GM18507 (cell line): ENCODE results near the gene CDKN2AIPNL.
"Not testable (repeated sequence)": the region's sequence is repeated elsewhere in the genome, so short reads cannot be mapped to it uniquely, and the experiment has no call there.

ENCODE experiments used
- DNase-seq: peaks from one replicate; pipeline ENCODE4 v3.0.0; 2011; ENCODE audit warnings: low read depth; ENCODE audit not compliant: insufficient read length; ENCODE audit errors: extremely low spot score
- FAIRE-seq: peaks from 2 replicates; lab custom pipeline; 2011; peaks lifted over from hg19 to GRCh38; lab: Jason Lieb, UNC

The CDKN2AIPNL gene

DNA sequence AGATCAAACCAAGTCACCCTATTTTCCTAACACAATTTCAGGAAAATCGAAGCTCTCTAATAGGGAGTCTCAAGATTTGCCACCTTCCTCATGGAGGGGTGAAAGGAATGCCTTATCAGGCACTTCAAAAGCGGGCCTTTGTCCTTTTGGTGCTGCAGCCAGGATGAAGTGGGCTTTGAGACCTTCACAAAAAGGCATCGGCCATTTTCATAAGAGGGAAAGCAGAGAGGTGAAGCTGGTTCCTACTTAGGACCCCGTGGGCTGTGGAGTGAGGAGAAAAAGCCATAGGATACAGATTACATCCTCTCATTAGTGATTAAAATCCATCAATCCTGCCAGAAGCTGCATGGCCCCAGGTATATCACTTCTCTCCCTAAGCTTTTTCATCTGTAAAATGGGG lies 859 bp downstream of the CDKN2AIPNL start:
- DNase-seq (no peak), FAIRE-seq (no peak)

DNA sequence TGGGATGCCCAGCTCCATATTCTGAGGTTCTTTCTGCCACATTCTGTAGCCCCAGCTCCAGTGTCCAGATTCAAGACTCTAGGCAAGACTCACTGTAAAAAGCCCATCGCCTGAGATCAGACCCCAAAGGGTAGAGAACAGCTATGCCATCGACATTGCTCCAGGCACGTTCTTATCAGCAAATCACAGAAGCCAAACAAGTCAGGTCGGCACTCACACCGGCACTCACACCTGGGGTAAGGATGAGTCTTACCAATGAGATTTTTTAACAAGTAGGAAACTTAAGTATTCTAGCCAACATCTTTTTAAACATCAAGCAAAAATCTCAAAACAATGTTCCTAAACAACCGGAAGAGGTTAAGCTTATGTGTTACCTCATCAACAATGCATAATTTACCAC lies 2.4 kb downstream of the CDKN2AIPNL start:
- DNase-seq (no peak), FAIRE-seq (no peak)

DNA sequence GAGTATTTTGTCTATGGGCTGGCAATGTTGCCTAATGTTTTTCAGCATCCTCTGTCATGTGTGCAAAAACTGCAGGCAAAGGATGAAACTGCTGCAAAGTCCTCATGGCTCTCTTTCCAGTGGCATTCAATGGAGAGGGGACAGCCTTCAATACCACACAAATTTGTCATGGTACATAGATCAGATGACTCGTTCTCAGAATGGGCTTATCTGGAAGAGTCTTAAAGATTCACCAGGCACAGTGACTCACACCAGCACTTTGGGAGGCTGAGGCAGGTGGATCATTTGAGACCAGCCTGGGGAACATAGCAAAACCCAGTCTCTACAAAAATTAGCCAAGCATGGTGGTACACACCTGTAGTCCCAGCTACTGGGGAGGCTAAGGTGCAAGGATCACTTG lies 5.3 kb downstream of the CDKN2AIPNL start:
- DNase-seq (no peak), FAIRE-seq (no peak)

DNA sequence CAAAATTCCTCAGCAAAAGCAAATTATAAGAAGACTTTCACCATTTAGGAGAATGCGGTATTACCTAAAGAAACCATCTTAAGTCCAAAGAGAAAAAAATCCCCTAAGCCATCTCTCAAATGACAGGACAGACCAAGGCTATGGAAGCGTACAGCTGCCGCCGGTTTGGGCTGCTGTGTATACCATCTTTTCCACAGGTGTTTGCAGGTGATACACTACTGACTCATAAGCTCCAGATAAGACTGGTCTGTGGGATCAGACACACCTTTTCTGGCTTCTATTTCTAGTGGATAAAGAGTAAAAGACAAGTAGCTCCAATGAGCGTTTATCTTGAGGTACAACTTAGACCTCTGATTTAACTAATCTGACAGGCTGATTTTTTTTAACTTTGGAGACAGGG lies 7.7 kb downstream of the CDKN2AIPNL start:
- FAIRE-seq (no peak), DNase-seq (no peak)

DNA sequence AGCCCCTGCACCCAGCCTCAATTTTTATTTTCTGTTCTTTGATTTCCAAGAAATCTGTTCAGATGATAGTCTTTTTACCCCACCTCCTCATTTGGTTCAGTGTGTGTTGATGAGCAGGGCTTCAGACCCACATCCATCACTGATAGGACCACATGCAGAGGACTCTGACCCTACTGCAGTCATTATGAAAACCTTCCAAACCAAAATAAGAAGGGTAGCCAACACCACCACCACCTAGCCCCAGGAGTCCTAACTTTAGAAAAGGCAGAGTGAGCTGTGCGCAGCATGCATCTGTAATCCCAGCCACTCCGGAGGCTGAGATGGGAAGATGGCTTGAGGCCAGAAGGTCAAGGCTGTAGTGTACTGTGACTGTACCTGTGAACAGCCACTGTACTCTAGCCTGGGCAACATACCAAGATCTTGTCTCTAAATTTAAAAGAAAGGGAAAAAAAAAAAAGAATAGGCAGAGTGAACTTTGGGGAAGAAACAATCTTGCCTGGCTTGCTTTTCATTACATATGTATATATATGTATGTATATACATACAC lies 13.0 kb downstream of the CDKN2AIPNL start:
- FAIRE-seq: no peak

DNA sequence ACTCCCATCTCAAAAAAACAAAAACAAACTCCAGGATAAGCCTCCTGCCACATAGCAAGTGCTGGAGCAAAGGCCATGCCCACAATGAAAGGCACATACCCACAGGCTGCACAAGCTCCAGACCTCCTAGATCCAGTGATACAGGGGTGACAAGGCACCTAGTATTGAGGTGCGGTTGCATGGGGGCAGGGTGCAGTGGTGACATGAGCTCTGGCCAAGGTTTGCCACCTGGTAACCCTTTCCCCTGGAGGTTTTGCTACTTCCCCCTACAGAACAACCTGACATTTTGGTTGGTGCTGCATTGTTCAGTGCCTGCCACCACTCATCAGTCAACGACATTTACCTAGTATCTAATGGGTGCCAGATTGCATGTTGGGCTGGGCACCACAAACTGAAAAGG lies 14.5 kb downstream of the CDKN2AIPNL start:
- FAIRE-seq: no peak
- DNase-seq: no peak

More for the DNA sequence above, 13.0 kb downstream of the CDKN2AIPNL start:
- DNase-seq: no peak

DNA sequence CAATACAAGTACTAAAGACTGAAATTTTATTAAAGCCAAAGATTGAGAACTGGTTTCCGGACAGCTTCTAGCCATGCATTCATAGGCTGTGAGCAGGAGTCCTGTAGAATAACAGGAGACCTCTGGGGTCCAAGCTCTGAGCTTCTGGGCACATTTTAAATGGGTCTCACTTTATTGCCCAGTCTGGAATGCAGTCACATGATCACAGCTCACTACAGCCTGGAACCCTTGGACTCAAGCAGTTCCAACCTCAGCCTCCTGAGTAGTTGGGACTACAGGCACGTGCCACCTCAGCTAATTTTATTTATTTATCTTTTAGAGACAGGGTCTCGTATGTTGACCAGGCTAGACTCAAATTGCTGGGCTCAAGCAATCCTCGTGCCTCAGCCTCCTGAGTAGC lies 15.4 kb downstream of the CDKN2AIPNL start:
- FAIRE-seq (no peak), DNase-seq (no peak)

DNA sequence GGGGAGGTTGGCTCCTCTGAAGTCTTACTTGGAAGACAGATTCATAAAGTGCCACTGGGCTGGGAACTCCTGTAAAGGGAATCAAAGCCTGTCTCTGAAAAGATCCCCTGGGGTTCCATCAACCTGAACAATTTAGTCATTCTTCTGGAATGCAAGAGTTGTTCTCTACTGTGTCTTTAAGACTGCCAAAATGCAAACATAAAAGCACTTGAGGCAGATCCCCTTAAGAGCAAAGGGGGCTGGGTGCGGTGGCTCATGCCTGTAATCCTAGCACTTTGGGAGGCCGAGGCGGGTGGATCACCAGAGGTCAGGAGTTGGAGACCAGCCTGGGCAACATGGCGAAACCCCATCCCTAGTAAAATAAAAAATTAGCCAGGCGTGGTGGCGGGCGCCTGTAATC lies 16.7 kb downstream of the CDKN2AIPNL start:
- DNase-seq (no peak), FAIRE-seq (no peak)

DNA sequence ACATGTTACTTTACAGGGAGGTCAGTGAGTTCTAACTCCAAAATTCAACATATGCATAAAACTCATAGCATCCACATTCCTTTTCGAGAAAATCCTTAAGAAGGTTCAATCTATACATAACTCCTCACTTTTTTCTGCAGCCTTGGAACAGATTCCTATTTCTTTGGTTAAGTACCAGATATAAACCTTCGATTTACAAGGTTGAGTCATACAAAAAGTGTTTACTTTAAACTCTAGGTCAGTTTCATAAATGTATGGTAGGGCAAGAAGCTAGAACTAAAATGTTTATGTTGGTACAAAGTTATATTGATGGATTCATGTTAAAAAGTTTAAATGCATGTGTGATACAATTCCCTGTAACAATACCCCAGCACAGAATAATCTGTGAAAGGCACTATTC lies 19.4 kb downstream of the CDKN2AIPNL start:
- DNase-seq: no peak
- FAIRE-seq: no peak

DNA sequence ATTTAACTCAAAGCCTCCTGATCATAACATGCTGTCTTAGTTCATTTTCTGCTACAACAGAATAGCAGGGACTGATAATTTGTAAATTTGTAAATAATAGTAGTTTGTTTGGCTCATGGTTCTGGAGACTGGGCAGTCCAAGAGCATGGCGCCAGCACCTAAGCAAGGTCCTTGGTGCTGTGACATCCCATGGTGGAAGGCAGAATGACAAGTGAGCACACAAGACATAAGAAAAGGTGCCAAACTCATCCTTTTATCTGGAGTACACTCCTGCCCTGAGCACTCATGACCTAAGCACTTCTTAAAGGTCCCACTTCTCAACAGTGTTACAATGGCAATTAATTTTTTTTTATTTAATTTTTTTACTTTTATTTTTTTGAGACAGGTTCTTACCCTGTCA lies 24.2 kb downstream of the CDKN2AIPNL start:
- no peak for DNase-seq
- FAIRE-seq: no peak

DNA sequence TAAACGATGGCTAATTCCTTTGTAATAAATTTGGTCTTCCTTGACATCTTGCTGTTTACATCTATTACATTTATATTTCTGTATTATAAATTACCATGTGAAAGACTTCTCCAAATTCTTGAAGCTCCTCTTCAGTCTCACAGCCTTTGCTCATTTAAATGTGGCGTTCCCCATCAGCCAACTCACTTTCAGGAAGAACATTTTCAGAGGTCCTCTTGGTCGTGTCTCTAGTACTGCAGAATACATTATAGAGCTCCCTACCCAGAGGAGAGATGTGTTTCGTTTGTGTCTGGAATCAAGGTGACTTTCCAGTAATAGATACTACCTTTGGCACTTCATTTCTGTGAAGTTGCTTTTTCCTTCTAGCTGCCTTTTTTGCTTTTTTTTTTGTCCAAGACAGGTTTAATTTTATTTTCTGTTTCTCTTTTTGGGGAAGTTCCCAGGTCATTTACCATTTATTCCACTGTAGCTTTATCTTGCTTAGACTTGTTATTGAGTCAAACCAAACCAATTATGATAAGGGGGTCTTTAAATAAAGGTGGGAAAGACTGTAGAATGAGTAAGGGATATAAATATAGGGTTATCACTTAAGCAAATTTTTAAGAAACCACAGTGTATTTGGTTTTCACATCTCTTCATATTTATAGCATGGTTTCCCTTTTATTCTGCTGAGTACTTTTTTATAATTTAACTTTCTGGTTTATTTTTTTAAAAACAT lies 27.5 kb downstream of the CDKN2AIPNL start:
- DNase-seq (no peak), FAIRE-seq (no peak)

DNA sequence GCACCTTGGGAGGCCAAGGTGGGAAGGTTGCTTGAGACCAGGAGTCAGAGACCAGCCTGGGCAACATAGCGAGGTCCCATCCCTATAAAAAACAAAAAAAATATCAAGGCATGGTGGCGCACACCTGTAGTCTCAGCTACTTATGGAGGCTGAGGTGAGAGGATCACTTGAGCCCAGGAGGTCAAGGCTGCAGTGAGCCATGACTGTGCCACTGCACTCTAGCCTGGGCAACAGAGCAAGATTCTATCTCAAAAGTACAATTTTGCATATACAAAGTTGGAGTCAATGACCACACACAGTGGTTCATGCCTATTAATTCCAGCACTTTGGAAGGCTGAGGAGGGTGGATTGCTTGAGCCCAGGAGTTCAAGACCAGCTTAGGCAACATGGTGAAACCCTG lies 29.5 kb downstream of the CDKN2AIPNL start:
- DNase-seq, FAIRE-seq: not testable (repeated sequence)

DNA sequence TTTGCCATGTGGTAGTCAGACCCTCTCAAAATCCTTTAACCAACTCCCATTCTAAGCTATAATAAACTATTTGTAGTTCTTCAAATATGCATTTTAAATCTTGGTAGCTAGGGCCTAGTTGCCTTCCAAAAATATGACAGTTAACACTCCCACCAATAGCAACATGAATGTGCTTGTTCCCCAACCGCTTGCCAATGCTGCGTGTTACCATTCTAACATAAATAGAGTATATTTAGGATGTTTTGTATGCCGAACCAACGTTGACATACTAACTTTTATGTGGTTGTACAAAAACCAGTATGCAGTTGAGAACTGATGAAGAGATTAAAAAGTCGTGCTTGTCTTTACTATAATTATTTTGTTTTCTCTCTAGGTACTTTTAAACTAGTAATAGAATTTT lies 31.3 kb downstream of the CDKN2AIPNL start:
- DNase-seq (no peak), FAIRE-seq (no peak)

DNA sequence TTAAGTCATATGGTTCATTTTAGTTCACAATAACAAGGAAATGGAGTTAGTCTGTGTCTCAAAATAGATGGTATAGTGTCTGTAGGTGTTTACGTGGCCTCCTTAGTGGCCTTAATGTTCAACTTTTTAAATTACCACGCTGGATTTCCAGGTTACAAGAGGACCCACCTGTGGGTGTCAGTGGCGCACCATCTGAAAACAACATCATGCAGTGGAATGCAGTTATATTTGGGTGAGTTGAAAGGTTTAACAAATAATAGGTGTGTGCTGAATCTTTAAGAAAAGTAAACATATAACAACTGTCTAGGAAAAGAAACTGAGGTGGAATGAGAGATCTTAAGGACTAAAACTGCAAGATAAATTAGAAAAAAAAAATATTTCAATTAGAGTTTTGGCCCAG lies 37.4 kb downstream of the CDKN2AIPNL start:
- no peak for FAIRE-seq
- DNase-seq: no peak

DNA sequence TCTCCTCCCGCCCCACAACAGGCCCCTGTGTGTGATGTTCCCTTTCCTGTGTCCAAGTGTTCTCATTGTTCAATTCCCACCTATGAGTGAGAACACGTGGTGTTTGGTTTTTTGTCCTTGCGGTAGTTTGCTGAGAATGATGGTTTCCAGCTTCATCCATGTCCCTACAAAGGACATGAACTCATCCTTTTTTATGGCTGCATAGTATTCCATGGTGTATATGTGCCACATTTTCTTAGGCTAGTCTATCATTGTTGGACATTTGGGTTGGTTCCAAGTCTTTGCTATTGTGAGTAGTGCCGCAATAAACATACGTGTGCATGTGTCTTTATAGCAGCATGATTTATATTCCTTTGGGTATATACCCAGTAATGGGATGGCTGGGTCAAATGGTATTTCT lies 38.0 kb downstream of the CDKN2AIPNL start:
- not testable (repeated sequence) for DNase-seq, FAIRE-seq

DNA sequence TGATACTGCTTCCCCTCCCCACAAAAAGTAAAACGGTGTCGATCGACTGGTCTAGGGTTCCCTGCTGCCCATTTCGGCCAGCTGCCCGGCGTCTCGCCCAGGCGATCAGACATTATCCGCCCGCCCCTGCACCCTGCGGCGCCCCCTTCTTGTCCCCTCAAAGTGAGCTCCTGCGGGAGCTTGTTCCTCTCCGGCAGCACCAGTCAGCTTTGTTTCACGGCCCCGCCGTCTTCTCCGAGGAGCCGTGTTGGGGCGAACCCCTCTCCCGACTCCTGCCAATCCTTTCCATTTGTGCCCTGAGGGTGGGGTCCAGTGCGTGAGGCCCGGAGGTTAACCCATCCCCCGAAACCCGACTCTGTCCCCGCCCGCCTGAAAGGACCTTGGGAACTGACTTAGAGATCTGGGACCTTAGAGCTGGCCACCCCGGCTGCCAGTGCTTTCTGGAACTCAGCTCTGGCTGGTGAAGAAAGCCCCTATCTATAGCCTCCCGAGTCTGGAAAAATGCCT lies 39.8 kb downstream of the CDKN2AIPNL start:
- FAIRE-seq: no peak
- DNase-seq: no peak

DNA sequence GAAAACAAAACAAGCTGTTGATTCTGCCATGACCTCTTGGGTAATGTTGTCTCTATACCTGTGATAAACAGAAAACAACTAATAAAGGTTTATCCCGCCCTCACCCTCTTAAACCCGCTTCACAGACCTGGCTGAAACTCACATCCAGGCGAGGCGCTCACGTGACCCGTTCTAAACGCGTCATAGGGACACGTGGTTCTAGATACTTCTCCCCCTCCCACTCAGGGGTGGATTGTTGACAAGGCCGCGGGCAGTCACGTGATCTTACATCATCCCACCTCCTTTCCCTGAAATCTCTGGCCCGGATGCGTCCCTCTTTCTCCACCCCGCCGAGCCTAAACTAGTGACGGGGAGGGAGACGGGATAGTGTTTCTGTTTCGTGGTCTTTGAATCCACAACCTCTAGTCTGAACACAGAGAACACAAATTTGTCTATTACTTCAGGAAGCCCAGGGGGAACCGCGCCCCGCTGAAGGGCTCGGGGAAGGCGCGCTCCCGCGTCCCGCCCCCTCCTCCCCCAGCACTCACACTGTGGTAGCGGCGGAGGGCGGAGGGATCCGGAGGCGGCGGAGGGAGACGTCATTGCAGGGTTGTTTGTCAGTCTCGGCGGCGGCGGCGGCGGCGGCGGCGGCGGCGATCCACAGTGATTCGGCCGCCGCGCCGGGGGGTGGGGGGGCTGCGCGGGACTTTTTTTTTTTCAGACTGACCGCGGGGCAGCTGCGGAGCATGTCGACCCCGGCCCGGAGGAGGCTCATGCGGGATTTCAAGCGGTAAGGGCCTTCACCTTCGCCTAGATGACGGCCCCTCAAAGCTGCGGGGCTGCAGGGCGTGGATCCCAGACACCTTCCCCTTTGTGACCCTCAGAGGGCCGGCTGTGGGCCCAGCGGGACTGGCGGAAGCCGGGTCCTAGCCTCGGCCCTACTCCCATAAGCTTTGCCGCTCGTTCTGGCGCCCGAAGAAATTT lies 40.5 kb downstream of the CDKN2AIPNL start, which contains the start of gene UBE2B:
UBE2B (plus strand) TSS at position 699 of the 963 bp plus-strand sequence; CDS start at position 726, 27 bp downstream.
- peak; percentile 100 for FAIRE-seq
- DNase-seq: peak; percentile 78

DNA sequence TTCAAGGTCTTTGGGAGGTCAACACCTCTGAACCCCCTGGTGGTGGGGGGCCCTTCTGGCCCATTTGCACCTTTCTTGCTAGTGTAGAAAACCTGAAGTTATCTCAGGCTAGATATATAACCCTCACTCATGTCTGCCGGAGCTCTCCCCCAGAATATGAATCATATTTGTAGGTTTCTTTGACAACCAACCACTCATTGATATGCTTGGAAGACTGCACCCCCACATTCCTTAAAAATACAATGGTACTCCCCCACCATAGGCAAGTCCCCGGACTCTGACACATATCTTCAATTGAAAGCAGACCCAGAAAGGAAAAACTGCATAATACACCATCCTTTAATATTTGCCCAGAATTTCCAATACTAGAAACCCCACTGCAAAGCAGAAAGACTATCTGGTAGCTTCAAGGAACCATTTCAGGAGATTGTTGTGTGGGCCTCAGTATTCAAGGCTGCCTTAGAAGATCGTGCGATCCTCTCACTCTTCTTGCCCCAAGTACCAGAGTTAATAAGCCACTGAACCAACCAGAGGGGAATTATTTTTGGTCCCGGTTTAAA lies 41.3 kb downstream of the CDKN2AIPNL start:
- FAIRE-seq: no peak

DNA sequence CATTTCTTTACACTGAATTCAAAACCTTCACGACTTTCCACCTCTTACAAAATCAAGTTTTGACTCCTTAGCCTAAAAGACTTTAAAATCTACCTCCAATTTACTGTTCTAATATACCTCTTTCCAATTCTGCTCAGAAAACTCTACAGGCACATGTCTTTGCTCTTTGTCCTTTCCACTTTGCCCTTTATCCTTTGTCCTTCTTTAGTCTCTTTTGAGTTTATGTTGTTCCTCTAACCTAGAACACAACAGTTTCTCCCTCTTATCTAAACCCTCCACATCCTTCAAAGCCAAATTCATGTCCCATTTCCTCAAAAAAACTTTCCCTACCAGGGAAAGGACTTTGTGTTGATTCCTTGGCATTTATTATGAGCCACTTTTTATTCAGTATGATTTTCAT lies 46.1 kb downstream of the CDKN2AIPNL start:
- FAIRE-seq (no peak), DNase-seq (no peak)

More for the DNA sequence above, 41.3 kb downstream of the CDKN2AIPNL start:
- no peak for DNase-seq

DNA sequence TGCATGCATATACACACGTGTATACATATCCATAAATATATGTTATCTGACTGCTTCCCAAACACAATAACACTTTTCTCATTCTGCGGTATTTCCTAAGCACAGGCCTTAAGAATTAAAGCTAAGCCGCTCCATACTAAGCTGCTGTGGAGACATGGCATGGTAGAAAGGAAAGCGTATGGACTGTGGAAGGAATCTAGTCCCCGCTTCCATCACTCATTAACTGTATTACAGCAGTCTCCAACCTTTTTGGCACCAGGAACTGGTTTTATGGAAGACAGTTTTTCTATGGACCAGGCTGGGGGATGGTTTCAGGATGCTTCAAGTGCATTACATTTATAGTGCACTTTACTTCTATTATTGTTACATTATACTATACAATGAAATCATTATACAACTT lies 56.0 kb downstream of the CDKN2AIPNL start:
- no peak for FAIRE-seq
- DNase-seq: no peak
